Mammary epithelial cell (primary cell): ENCODE measurements around the gene NID2.

Experiments used
- CTCF ChIP-seq, 2 donors: IDR thresholded peaks in 1 of 2; conservative IDR thresholded peaks in 1 of 2; 2 replicates each; pipeline ENCODE4 v1.5.1; 2011 to 2012; ENCODE audit warnings: inconsistent platforms in 2 of 2, low read length in 2 of 2, mild to moderate bottlenecking in 2 of 2, control low read depth in 1 of 2, low read depth in 1 of 2; ENCODE audit not compliant: insufficient read depth in 1 of 2; ENCODE audit errors: extremely low read depth in 1 of 2
- EZH2 ChIP-seq: IDR thresholded peaks from 2 replicates; pipeline ENCODE4 v1.6.1; 2012; ENCODE audit warnings: low read length, inconsistent platforms, borderline replicate concordance

- TF ChIP-seq EZH2 (no peak), CTCF (conservative IDR thresholded peaks at IDR 0.05 in 1 of 2, IDR thresholded peaks at IDR 0.05 in 1 of 2; ENCODE audit: extremely low read depth in 1 of 2, insufficient read depth in 1 of 2, low read depth in 1 of 2, low read length in 2 of 2) (no peak)
Observed at GRCh38 chr14:52020866-52021717, 47.8 kb downstream of the NID2 start.
